Activated CD4-positive, CD25-positive, alpha-beta regulatory T cell treated with anti-CD3 and anti-CD28 coated beads, Interleukin-2, amount 50 U/mL, for 24 hours (primary cell): Measurements from ENCODE around the gene ALOX15B.
A peak's percentile ranks its signal among the peaks of the same experiment; 100 is the strongest.
"Not testable (repeated sequence)": the region's sequence is repeated elsewhere in the genome, so short reads cannot be mapped to it uniquely, and the experiment has no call there.

Experiments used
- ATAC-seq, 2 donors: fragments of 150-1000 bp; cut with Tn5 transposase; one replicate each; pipeline ENCODE4 v1.10.0; 2021; ENCODE audit warnings: mild to moderate bottlenecking in 1 of 2, moderate library complexity in 1 of 2

Gene ALOX15B

GRCh38 chr17:8062807-8063483 lies 24.1 kb downstream of the ALOX15B start:
- ATAC-seq, result no peak

GRCh38 chr17:8063761-8064534 lies 25.1 kb downstream of the ALOX15B start:
- no peak for ATAC-seq

- no peak for ATAC-seq
Observed at GRCh38 chr17:8064561-8065019, 25.7 kb downstream of the ALOX15B start.

- no peak for ATAC-seq
Observed at GRCh38 chr17:8066841-8067775, 28.2 kb downstream of the ALOX15B start.

GRCh38 chr17:8067806-8068205 lies 28.9 kb downstream of the ALOX15B start:
- no peak for ATAC-seq

- no peak for ATAC-seq
Observed at GRCh38 chr17:8068736-8069586, 30.1 kb downstream of the ALOX15B start.

- ATAC-seq, result no peak
Observed at GRCh38 chr17:8069587-8069860, 30.7 kb downstream of the ALOX15B start.

- no peak for ATAC-seq
Observed at GRCh38 chr17:8071496-8071895, 32.6 kb downstream of the ALOX15B start.

GRCh38 chr17:8072341-8072728 lies 33.5 kb downstream of the ALOX15B start:
- ATAC-seq, result no peak

GRCh38 chr17:8072729-8073461 lies 34.0 kb downstream of the ALOX15B start:
- ATAC-seq, result peak; percentile 26 to 41

GRCh38 chr17:8073627-8074484 lies 35.0 kb downstream of the ALOX15B start:
- ATAC-seq, result peak; percentile 94

GRCh38 chr17:8074554-8074953 lies 35.7 kb downstream of the ALOX15B start:
- ATAC-seq, result no peak

- no peak for ATAC-seq
Observed at GRCh38 chr17:8075081-8075480, 36.2 kb downstream of the ALOX15B start.

- no peak for ATAC-seq
Observed at GRCh38 chr17:8075574-8076342, 36.9 kb downstream of the ALOX15B start.

GRCh38 chr17:8076502-8077266 lies 37.8 kb downstream of the ALOX15B start:
- no peak for ATAC-seq

GRCh38 chr17:8077939-8078338 lies 39.1 kb downstream of the ALOX15B start:
- ATAC-seq, result not testable (repeated sequence)

- peak; percentile 85 to 88 for ATAC-seq
Observed at GRCh38 chr17:8079291-8080207, 40.7 kb downstream of the ALOX15B start.
